Anterior cingulate cortex (tissue), 58 donors: Measurements from ENCODE around the gene WT1.

Source experiments
- DNase-seq, 58 donors: peaks; one replicate each; lab custom pipeline; 2025; lab: John Stamatoyannopoulos, UW

The WT1 gene

DNA sequence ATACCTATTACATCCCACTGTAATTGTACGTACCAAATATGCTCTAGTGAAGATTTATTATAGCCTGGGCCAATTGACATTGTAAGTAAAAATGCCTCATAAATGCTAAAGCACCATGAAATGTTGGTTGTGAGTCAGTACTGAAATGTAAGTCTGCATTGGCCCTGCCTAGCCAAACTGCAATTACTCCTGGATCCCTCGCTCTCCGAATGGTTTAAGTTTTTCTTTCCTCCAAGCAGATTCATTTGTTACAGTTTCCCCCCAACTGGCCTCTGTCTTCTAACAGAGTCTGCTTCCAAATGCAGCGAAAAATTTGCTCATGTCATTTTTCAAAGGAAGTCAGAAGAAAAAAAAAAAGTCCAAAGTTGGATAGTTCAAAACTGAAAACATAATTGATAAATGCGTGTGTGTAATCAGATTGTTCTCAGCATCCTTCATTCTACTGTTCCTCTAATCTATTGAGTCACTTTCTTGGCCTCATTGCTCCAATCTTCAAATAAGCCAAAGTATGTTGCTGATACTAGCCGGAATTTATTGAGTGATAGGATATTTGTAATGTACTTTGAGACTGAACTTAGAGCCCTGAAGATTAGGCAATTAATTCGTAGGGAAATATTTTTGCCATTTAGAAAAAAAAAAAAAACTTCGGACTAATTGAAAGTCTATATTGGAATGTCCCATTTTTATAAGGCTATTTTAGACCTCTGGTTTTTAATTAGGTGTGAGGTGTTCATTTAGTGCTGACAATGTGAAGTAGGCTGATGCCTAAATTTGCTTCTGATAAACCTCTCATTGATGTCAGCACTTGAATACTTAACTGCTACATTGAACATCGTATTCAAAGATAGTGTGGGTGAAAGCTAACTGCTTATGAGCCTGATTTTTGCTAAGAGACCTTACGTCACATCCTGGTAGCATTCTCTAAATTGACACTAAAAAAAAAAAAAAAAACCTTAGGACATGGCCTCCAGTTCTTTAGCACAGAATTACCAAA is 93.4 kb downstream of the WT1 start:
- DNase-seq: no peak

GRCh38 chr11:32340181-32340580 is 95.2 kb downstream of the WT1 start:
- DNase-seq: no peak
